ENCODE measurements around the gene AP1AR. TPM values are rescaled to one million over a fixed set of nuclear protein-coding genes. Genes with fewer than 3 reads are reported as not detected.

The AP1AR gene
- total RNA-seq, 2 experiments from 2014 or later = 18.2 to 39.2 TPM

- no peak overlapping the region for H3K27ac ChIP-seq (ENCODE audit: low read depth, low read length, poor library complexity, severe bottlenecking)
- 0 out of 2 replicates have a peak, but pooled peaks cover 7% of the 10 kb centered on the region for H3K36me3 ChIP-seq (ENCODE audit: insufficient read depth, low read length)
- H3K9me2 ChIP-seq (ENCODE audit: insufficient read depth, low read length) = no peaks in the 10 kb centered on the region
- DNase-seq (ENCODE audit: low spot score) = no peak
- no TSS peak for BruUV-seq (replicated peaks)
- intact Hi-C loops (cut with micrococcal nuclease; ENCODE audit: unreplicated experiment) = no loop called here
- no peaks in the 10 kb centered on the region for H3K9me3 ChIP-seq (ENCODE audit: low read length)
- H3K79me2 ChIP-seq (ENCODE audit: insufficient read depth, low read depth, low read length) = peaks cover 9% of the 10 kb centered on the region; the same call in 1 of the 2 replicates
- no peak for TF ChIP-seq EZH2phosphoT487 (IDR thresholded peaks at IDR 0.05; ENCODE audit: borderline replicate concordance, low read depth, low read length)
- no peak for TF ChIP-seq CTCF (conservative IDR thresholded peaks at IDR 0.05; ENCODE audit: low read length)
- ChIA-PET CTCF (ENCODE audit: unreplicated experiment) (no interaction called here), POLR2A (interaction anchor here (0.5 to 1.6 kb wide), 5 partner anchors 9 to 173 kb away, joined by 3 to 5 read pairs (median 4); no protein-coding TSS in a partner anchor)
- no peaks in the 10 kb centered on the region for H3K4me1 ChIP-seq (ENCODE audit: insufficient read depth, low read length, poor library complexity, severe bottlenecking)
- H3K4me2 ChIP-seq (ENCODE audit: low read length) = no peak overlapping the region
- no peak overlapping the region for H3K4me3 ChIP-seq (ENCODE audit: low read depth, low read length, poor library complexity, severe bottlenecking)
- H2AFZ ChIP-seq (ENCODE audit: low read length) = no peak overlapping the region
- no peaks in the 10 kb centered on the region for H4K20me1 ChIP-seq (ENCODE audit: insufficient read depth, low read length)
Measured at GRCh38 chr4:112247021-112247420, 15.4 kb downstream of the AP1AR start.

DNA sequence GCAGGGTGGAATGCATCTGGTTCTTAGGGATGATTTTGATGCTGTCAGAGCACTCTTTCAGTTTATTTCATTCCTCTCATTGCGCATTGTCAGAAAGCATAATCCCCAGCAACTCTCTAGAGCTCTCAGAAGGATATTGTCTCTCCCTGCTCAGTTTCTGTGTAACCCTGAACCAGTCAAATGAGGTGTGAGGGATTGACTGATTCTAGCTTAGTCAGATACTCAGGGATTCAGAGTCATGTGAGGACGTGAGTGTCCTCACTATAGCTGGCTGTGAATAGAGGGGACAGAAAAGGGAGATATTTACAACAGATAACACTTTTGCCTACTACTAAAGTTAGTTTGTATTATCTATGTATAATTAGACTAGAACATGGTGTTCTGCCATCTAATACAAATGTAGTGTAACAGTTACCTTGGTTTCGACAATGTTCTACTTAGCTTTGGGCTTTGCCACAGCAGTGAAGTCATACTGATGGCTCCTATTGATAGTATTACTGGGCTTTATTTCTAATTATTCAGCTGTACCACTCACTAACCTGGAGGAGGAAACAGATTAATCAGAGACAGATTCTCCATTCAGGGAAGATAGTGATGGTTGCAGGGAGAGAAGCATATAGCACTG is 19.5 kb downstream of the AP1AR start:
- Histone ChIP-seq H2AFZ (ENCODE audit: low read length) (no peak overlapping the region), H3K9me2 (ENCODE audit: insufficient read depth, low read length) (no peaks in the 10 kb centered on the region), H3K36me3 (ENCODE audit: insufficient read depth, low read length) (peaks cover 7% of the 10 kb centered on the region), H3K9me3 (ENCODE audit: low read length) (no peaks in the 10 kb centered on the region), H3K79me2 (ENCODE audit: insufficient read depth, low read depth, low read length) (no peaks in the 10 kb centered on the region), H3K4me2 (ENCODE audit: low read length) (no peak overlapping the region), H4K20me1 (ENCODE audit: insufficient read depth, low read length) (no peaks in the 10 kb centered on the region), H3K4me1 (ENCODE audit: insufficient read depth, low read length, poor library complexity, severe bottlenecking) (peaks cover 4% of the 10 kb centered on the region), H3K4me3 (ENCODE audit: low read depth, low read length, poor library complexity, severe bottlenecking) (no peak overlapping the region), H3K27ac (ENCODE audit: low read depth, low read length, poor library complexity, severe bottlenecking) (no peak overlapping the region)
- TF ChIP-seq EZH2phosphoT487 (IDR thresholded peaks at IDR 0.05; ENCODE audit: borderline replicate concordance, low read depth, low read length) = no peak
- TF ChIP-seq CTCF (conservative IDR thresholded peaks at IDR 0.05; ENCODE audit: low read length) = no peak
- ChIA-PET POLR2A (interaction anchor here (1.1 to 1.5 kb wide), 4 partner anchors 8 to 13 kb away, joined by 3 to 5 read pairs (median 4); no protein-coding TSS in a partner anchor), CTCF (ENCODE audit: unreplicated experiment) (no interaction called here)
- no TSS peak for BruUV-seq (replicated peaks)
- intact Hi-C loops (cut with micrococcal nuclease; ENCODE audit: unreplicated experiment) = no loop called here
- no peak for DNase-seq (ENCODE audit: low spot score)

- Histone ChIP-seq H2AFZ (ENCODE audit: low read length) (no peak overlapping the region), H3K79me2 (ENCODE audit: insufficient read depth, low read depth, low read length) (no peaks in the 10 kb centered on the region), H3K27ac (ENCODE audit: low read depth, low read length, poor library complexity, severe bottlenecking) (no peak overlapping the region), H3K4me3 (ENCODE audit: low read depth, low read length, poor library complexity, severe bottlenecking) (no peak overlapping the region), H4K20me1 (ENCODE audit: insufficient read depth, low read length) (no peaks in the 10 kb centered on the region), H3K4me1 (ENCODE audit: insufficient read depth, low read length, poor library complexity, severe bottlenecking) (peaks cover 4% of the 10 kb centered on the region), H3K9me3 (ENCODE audit: low read length) (no peaks in the 10 kb centered on the region), H3K9me2 (ENCODE audit: insufficient read depth, low read length) (no peaks in the 10 kb centered on the region), H3K4me2 (ENCODE audit: low read length) (no peak overlapping the region), H3K36me3 (ENCODE audit: insufficient read depth, low read length) (peaks cover 14% of the 10 kb centered on the region)
- intact Hi-C loops (cut with micrococcal nuclease; ENCODE audit: unreplicated experiment) = no loop called here
- CTCF ChIA-PET (ENCODE audit: unreplicated experiment) = no interaction called here
- DNase-seq (ENCODE audit: low spot score) = no peak
- POLR2A ChIA-PET = no interaction called here
- TF ChIP-seq CTCF (conservative IDR thresholded peaks at IDR 0.05; ENCODE audit: low read length) = no peak
- TF ChIP-seq EZH2phosphoT487 (IDR thresholded peaks at IDR 0.05; ENCODE audit: borderline replicate concordance, low read depth, low read length) = no peak
- no TSS peak for BruUV-seq (replicated peaks)
Measured at GRCh38 chr4:112252234-112252633, 20.6 kb downstream of the AP1AR start.

Data from OCI-LY7 (cell line).